Esophagus muscularis mucosa (tissue), 4 donors: ENCODE measurements around the gene NXF1. TPM values are rescaled to one million over a fixed set of nuclear protein-coding genes. Genes with fewer than 3 reads are reported as not detected.

Source experiments
- DNase-seq: peaks from one replicate; pipeline ENCODE4 v3.0.0-alpha.2; 2017; ENCODE audit errors: extremely low spot score
- H3K27ac ChIP-seq, 4 donors: fragments of 200-600 bp; sonication (generic); replicated peaks in 1 of 4; 1 replicate in 3 of 4; 2 replicates in 1 of 4; pipeline ENCODE4 v1.5.1; 2016 to 2019; ENCODE audit warnings: mild to moderate bottlenecking in 1 of 4
- H3K27me3 ChIP-seq, 4 donors: fragments of 200-600 bp; sonication (generic); one replicate each; pipeline versions ENCODE4 v1.5.1 to v1.6.0; 2016 to 2019
- H3K36me3 ChIP-seq, 4 donors: fragments of 200-600 bp; sonication (generic); one replicate each; pipeline ENCODE4 v1.5.1; 2016 to 2019
- H3K4me1 ChIP-seq, 4 donors: fragments of 200-600 bp; sonication (generic); one replicate each; pipeline ENCODE4 v1.5.1; 2016 to 2019
- H3K4me3 ChIP-seq, 4 donors: fragments of 200-600 bp; sonication (generic); 1 replicate in 2 of 4; 2 replicates in 2 of 4; pipeline ENCODE4 v1.5.1; 2016 to 2019; ENCODE audit warnings: mild to moderate bottlenecking in 4 of 4, moderate library complexity in 1 of 4
- H3K9me3 ChIP-seq, 4 donors: fragments of 200-600 bp; sonication (generic); 1 replicate in 3 of 4; 2 replicates in 1 of 4; pipeline ENCODE4 v1.5.1; 2016 to 2019
- CTCF ChIP-seq, 3 experiments: fragments of 200-600 bp in 2 of 3; fragments of 450-650 bp in 1 of 3; sonication (generic) in 2 of 3; IDR thresholded peaks; one replicate each; pipeline ENCODE4 v1.5.1; 2017 to 2019; ENCODE audit warnings: antibody characterized with exemption in 3 of 3, mild to moderate bottlenecking in 2 of 3, moderate library complexity in 1 of 3
- EP300 ChIP-seq: sonication (generic); formaldehyde crosslinking; IDR thresholded peaks from one replicate; pipeline ENCODE4 v1.6.1; 2017; ENCODE audit warnings: antibody characterized with exemption
- POLR2A ChIP-seq: fragments of 450-650 bp; IDR thresholded peaks from one replicate; pipeline ENCODE4 v1.6.1; 2017; ENCODE audit warnings: antibody characterized with exemption, moderate library complexity, mild to moderate bottlenecking, low read depth
- POLR2AphosphoS5 ChIP-seq, 2 donors: sonication (generic); formaldehyde crosslinking; IDR thresholded peaks; one replicate each; pipeline ENCODE4 v1.6.1; 2017; ENCODE audit warnings: antibody characterized with exemption in 2 of 2
- WGBS: methylation state at CpG from one replicate; pipeline ENCODE4 v1.1.5; 2018; 5-methylcytosine and 5-hydroxymethylcytosine counted together
- intact Hi-C: fragments of 100-400 bp; cut with DNase I; formaldehyde crosslinking; loops from one replicate; pipeline ENCODE4 v1.15.1; 2023
- total RNA-seq, 4 donors: library from RNA; depleted of rRNA; stranded (reverse); fragments of >200 nt; gene quantifications; one replicate each; pipeline versions ENCODE4 v1.1.0 to v1.2.1, GENCODE V29; 2016

NXF1 gene
- total RNA-seq, 4 donors from 2014 or later = 38.6 to 86.4 (median 48.4) TPM

GRCh38 chr11:62792202-62792575 lies 13.1 kb downstream of the NXF1 start:
- no peak for TF ChIP-seq POLR2A
- no peak for TF ChIP-seq POLR2AphosphoS5 (IDR thresholded peaks at IDR 0.05)
- no peak for TF ChIP-seq EP300
- TF ChIP-seq CTCF (IDR thresholded peaks at IDR 0.05) = no peak
- Histone ChIP-seq H3K27ac (peak overlapping the region; percentile 84 to 91 (median 86)), H3K4me3 (peak overlapping the region; percentile 69 to 87 (median 86)), H3K36me3 (peaks cover 42 to 72% (median 65%) of the 10 kb centered on the region in 4 donors), H3K4me1 (peaks cover 38 to 51% (median 49%) of the 10 kb centered on the region in 4 donors), H3K27me3 (no peaks in the 10 kb centered on the region), H3K9me3 (no peaks in the 10 kb centered on the region)
- WGBS = 12% methylated on average over 3 of the region's 11 CpGs
- DNase-seq = no peak
- intact Hi-C loops = loop anchor here (5.0 kb wide), 1 partner anchor 40 kb away; the partner anchor contains the start of genes STX5 and TEX54

GRCh38 chr11:62791501-62792201 lies 13.6 kb downstream of the NXF1 start, which contains the start of gene TMEM223:
TSS of gene TMEM223 (minus strand) at chr11:62792006. CDS start at chr11:62791994, 12 bp downstream.
- TF ChIP-seq POLR2AphosphoS5 (IDR thresholded peaks at IDR 0.05) (peak; percentile 90 to 91), POLR2A (peak; percentile 42), CTCF (IDR thresholded peaks at IDR 0.05) (peak in 2 of 3 experiments; percentile 9 to 35), EP300 (no peak)
- Histone ChIP-seq H3K27me3 (no peaks in the 10 kb centered on the region), H3K9me3 (no peaks in the 10 kb centered on the region), H3K27ac (peak within 1 kb of the TSS; percentile 84 to 91 (median 86)), H3K4me1 (peaks cover 38 to 51% (median 49%) of the 10 kb centered on the region in 4 donors), H3K4me3 (peak within 1 kb of the TSS; percentile 69 to 87 (median 86)), H3K36me3 (peaks cover 38 to 66% (median 60%) of the 10 kb centered on the region in 4 donors)
- WGBS = 0% methylated on average over 29 of the region's 58 CpGs
- DNase-seq = peak; percentile 95
- intact Hi-C loops = loop anchor here (5.0 kb wide), 1 partner anchor 41 kb away; the partner anchor contains the start of genes STX5 and TEX54

- 63% methylated on average over 3 of the region's 3 CpGs for WGBS
- H3K27ac ChIP-seq = peak overlapping the region in 1 of 4 donors; percentile 94
- H3K4me3 ChIP-seq = no peak overlapping the region
- no peaks in the 10 kb centered on the region for H3K9me3 ChIP-seq
- intact Hi-C loops = no loop called here
- DNase-seq = no peak
- no peak for TF ChIP-seq EP300
- TF ChIP-seq POLR2AphosphoS5 (IDR thresholded peaks at IDR 0.05) = no peak
- TF ChIP-seq CTCF (IDR thresholded peaks at IDR 0.05) = no peak
- TF ChIP-seq POLR2A = no peak
- no peaks in the 10 kb centered on the region for H3K27me3 ChIP-seq
- H3K36me3 ChIP-seq = peaks cover 17 to 46% (median 39%) of the 10 kb centered on the region in 4 donors
- H3K4me1 ChIP-seq = peaks cover 49 to 63% (median 59%) of the 10 kb centered on the region in 4 donors
Observed at GRCh38 chr11:62789576-62789975, 15.7 kb downstream of the NXF1 start.

GRCh38 chr11:62788991-62789390 lies 16.2 kb downstream of the NXF1 start:
- peaks cover 49 to 63% (median 59%) of the 10 kb centered on the region in 4 donors for H3K4me1 ChIP-seq
- H3K4me3 ChIP-seq = no peak overlapping the region
- peak overlapping the region in 1 of 4 donors; percentile 94 for H3K27ac ChIP-seq
- DNase-seq = no peak
- no peaks in the 10 kb centered on the region for H3K9me3 ChIP-seq
- intact Hi-C loops = no loop called here
- TF ChIP-seq POLR2A (no peak), CTCF (IDR thresholded peaks at IDR 0.05) (no peak), EP300 (no peak), POLR2AphosphoS5 (IDR thresholded peaks at IDR 0.05) (no peak)
- peaks cover 11 to 44% (median 33%) of the 10 kb centered on the region in 4 donors for H3K36me3 ChIP-seq
- H3K27me3 ChIP-seq = no peaks in the 10 kb centered on the region
- WGBS = 79% methylated on average over 5 of the region's 5 CpGs
